IPS DF 6.9 (cell line): ENCODE data around the gene TAB3.

ENCODE experiments used
- DNase-seq: peaks from one replicate; pipeline ENCODE4 v3.0.0-alpha.2; 2013; ENCODE audit warnings: low read depth, low spot score
- H3K27ac ChIP-seq: one replicate; pipeline ENCODE4 v1.5.1; 2013; ENCODE audit warnings: low read length, control low read depth
- H3K27me3 ChIP-seq: 2 replicates; pipeline ENCODE4 v1.6.1; 2013; ENCODE audit warnings: mild to moderate bottlenecking, low read length; ENCODE audit not compliant: control insufficient read depth, insufficient read depth
- H3K36me3 ChIP-seq: 2 replicates; pipeline ENCODE4 v1.6.1; 2013; ENCODE audit warnings: low read length; ENCODE audit not compliant: control insufficient read depth, insufficient read depth
- H3K4me1 ChIP-seq: 2 replicates; pipeline ENCODE4 v1.6.1; 2013; ENCODE audit warnings: low read length; ENCODE audit not compliant: control insufficient read depth, insufficient read depth
- H3K4me3 ChIP-seq: 2 replicates; pipeline ENCODE4 v1.5.1; 2013; ENCODE audit warnings: mild to moderate bottlenecking, low read length
- H3K9me3 ChIP-seq: 2 replicates; pipeline ENCODE4 v1.6.1; 2013; ENCODE audit warnings: low read length, inconsistent platforms; ENCODE audit not compliant: control insufficient read depth, insufficient read depth
- WGBS: extraction: QIAGEN DNeasy Blood & Tissue Kit; methylation state at CpG from one replicate; pipeline ENCODE4 v1.1.7; 2013; ENCODE audit warnings: mixed read lengths, missing lambda C conversion rate; ENCODE audit not compliant: insufficient read length, insufficient coverage; 5-methylcytosine and 5-hydroxymethylcytosine counted together

Gene TAB3

GRCh38 chrX:30781711-30782444 is 107.2 kb downstream of the TAB3 start:
- Histone ChIP-seq H3K27me3 (no peaks in the 10 kb centered on the region), H3K27ac (no peak overlapping the region), H3K4me3 (no peak overlapping the region), H3K4me1 (no peaks in the 10 kb centered on the region), H3K9me3 (no peaks in the 10 kb centered on the region), H3K36me3 (no peaks in the 10 kb centered on the region)
- WGBS = no CpG with 5 or more reads among the region's 1 CpG
- no peak for DNase-seq

DNA sequence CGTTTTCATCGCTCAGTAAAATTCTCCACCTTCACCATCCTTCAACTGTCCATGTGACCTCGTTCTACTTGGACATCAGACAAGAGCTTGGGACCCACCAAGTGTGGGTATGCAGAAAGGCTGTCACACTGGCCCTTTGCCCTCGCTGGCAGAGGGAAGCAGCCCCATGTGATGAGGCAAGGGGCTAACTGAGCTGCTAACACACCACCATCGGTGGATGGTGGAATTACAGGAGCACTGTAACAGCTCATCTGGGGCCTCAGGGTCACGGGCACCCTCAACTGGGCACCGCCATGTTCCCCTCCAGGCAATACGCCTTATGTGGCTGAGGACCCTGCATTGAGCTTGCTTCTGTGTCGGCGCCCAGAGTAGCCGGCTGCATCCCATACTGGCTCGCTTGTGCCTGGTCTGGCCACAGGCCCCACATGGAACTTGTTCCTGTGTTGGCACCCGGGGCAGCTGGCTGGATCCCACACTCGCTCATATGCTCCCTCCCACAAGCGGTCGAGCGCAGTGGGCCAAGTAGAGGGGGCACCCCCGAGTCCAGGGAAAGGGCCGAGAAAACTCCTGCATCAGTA is 109.5 kb downstream of the TAB3 start:
- no CpG with 5 or more reads among the region's 19 CpGs for WGBS
- H3K4me3 ChIP-seq = no peak overlapping the region
- no peaks in the 10 kb centered on the region for H3K27me3 ChIP-seq
- H3K4me1 ChIP-seq = no peaks in the 10 kb centered on the region
- H3K27ac ChIP-seq = no peak overlapping the region
- no peak for DNase-seq
- no peaks in the 10 kb centered on the region for H3K36me3 ChIP-seq
- H3K9me3 ChIP-seq = no peaks in the 10 kb centered on the region

DNA sequence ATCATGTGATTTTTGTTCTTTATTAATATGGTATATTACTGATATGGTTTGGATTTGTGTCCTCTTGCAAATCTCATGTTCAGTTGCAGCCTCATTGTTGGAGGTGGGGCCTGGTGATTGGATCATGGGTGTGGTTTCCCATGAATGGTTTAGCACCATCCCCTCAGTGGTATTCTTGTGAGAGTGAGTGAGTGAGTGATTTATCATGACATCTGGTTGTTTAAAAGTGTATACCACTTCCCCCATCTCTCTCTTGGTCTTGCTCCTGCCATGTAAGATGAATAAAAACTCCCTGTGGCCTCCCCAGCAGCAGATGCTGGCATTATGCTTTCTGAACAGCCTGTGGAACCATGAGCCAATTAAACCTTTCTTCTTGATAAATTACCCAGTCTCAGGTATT is 111.5 kb downstream of the TAB3 start:
- H3K27ac ChIP-seq = no peak overlapping the region

More for the DNA sequence above, 111.5 kb downstream of the TAB3 start:
- DNase-seq = no peak
- H3K4me1 ChIP-seq = no peaks in the 10 kb centered on the region
- no peaks in the 10 kb centered on the region for H3K27me3 ChIP-seq
- no peaks in the 10 kb centered on the region for H3K36me3 ChIP-seq
- no peaks in the 10 kb centered on the region for H3K9me3 ChIP-seq
- no peak overlapping the region for H3K4me3 ChIP-seq
